Adipocyte (in vitro differentiated cells): ENCODE measurements around the gene NELFA.

Source experiments
- DNase-seq: peaks from one replicate; pipeline ENCODE4 v3.0.0-alpha.2; 2015; ENCODE audit warnings: low read depth
- H3K27me3 ChIP-seq: replicated peaks from 2 replicates; pipeline ENCODE4 v1.7.0; 2013; ENCODE audit warnings: mild to moderate bottlenecking, low read length, moderate library complexity; ENCODE audit not compliant: control insufficient read depth, insufficient read depth
- H3K36me3 ChIP-seq: 2 replicates; pipeline ENCODE4 v1.7.0; 2013; ENCODE audit warnings: low read length, mild to moderate bottlenecking, moderate library complexity; ENCODE audit not compliant: control insufficient read depth, insufficient read depth, severe bottlenecking
- H3K4me1 ChIP-seq: 2 replicates; pipeline ENCODE4 v1.7.0; 2013; ENCODE audit warnings: mild to moderate bottlenecking, low read length, moderate library complexity; ENCODE audit not compliant: control insufficient read depth, insufficient read depth
- H3K4me3 ChIP-seq: 2 replicates; pipeline ENCODE4 v1.7.0; 2013; ENCODE audit warnings: mild to moderate bottlenecking, low read length, moderate library complexity
- H3K9ac ChIP-seq: 2 replicates; pipeline ENCODE4 v1.7.0; 2013; ENCODE audit warnings: mild to moderate bottlenecking, low read length, moderate library complexity
- H3K9me3 ChIP-seq: 2 replicates; pipeline ENCODE4 v1.7.0; 2013; ENCODE audit warnings: mild to moderate bottlenecking, low read length, moderate library complexity; ENCODE audit not compliant: control insufficient read depth

NELFA gene

DNA sequence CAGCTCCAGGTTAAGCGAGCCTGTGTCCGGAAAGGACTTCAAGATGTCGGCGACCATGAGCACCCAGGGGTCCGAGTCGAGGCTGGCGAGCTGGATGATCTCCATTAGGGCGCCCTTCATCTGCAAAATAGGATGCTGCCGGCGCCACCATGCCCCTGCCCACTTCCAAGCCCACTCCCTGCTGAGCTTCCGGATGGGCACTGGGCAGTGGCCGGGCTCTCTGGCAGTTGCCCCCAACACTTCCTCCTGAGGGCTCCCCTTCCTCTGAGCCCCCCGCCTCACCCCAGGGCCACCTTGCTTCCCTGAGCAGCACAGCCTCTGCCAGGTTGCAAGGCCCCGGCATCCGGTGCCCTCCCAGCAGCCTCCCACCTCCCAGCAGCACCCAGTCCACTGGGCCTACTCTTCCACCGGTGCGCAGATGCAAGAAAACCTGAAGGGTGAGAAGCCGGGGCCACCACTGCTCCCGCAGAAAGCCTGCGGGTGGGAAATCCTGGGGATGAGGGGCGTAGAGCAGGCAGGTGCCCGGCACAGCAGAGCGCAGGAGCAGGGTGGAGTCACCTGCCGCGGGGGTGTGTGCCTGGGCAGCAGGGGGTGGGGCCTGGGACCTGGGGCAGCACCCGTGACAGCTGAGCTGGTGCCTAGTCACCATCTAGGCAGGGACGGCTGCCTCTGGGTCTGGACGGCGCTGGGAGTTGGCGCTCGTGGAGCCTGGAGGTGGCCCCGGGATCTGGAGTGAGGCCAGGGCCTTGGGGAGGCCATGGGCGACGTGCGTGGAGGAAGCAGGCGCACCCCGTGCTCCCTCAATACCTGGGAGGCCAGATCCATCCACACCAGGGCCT, 17.0 kb downstream of the NELFA start:
- Histone ChIP-seq H3K36me3 (peaks cover 16% of the 10 kb centered on the region), H3K9me3 (no peaks in the 10 kb centered on the region), H3K27me3 (no peaks in the 10 kb centered on the region), H3K9ac (no peak overlapping the region), H3K4me1 (no peaks in the 10 kb centered on the region), H3K4me3 (no peak overlapping the region)
- DNase-seq = no peak

DNA sequence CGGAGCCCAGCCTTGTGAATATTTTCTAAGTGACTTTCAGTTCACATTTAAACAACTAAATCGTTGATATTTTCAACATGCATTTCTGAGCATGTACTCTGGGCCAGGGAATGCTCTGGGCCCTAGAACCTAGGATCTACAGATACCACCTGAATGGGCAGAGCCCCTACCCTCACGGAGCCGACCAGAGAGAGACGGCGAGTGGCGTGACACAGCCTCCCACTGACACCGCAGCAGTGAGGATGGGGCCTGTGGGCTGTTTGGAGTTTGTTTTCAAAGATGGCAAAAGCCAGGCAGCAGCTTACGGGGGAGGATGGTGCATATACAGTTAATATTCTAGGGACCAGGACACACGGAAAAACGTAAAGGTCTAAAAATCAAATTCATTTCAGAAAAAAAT, 17.7 kb downstream of the NELFA start:
- peaks cover 21% of the 10 kb centered on the region for H3K36me3 ChIP-seq
- H3K9me3 ChIP-seq = no peaks in the 10 kb centered on the region
- H3K4me1 ChIP-seq = no peaks in the 10 kb centered on the region
- no peak for DNase-seq
- no peak overlapping the region for H3K4me3 ChIP-seq
- H3K9ac ChIP-seq = no peak overlapping the region
- H3K27me3 ChIP-seq = no peaks in the 10 kb centered on the region

GRCh38 chr4:1990676-1991075, 18.1 kb downstream of the NELFA start:
- H3K4me3 ChIP-seq = no peak overlapping the region
- no peaks in the 10 kb centered on the region for H3K27me3 ChIP-seq
- no peak for DNase-seq
- no peaks in the 10 kb centered on the region for H3K4me1 ChIP-seq
- H3K9me3 ChIP-seq = no peaks in the 10 kb centered on the region
- peaks cover 25% of the 10 kb centered on the region for H3K36me3 ChIP-seq
- no peak overlapping the region for H3K9ac ChIP-seq

DNA sequence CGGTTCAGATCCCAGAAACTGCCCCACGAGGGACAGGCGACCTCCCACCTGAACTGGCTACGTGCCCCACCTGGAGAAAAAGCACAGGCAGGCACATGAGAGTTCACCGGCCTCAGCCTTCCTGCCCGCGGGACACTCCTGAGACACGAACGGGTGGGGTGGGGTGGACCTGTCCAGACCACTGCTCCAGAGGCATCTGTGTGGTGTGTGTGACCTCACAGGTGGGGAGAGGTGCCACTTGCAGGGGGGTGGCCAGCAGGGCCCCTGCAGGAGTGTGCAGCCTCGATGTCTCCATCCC, 18.5 kb downstream of the NELFA start:
- H3K4me3 ChIP-seq = no peak overlapping the region
- no peak for DNase-seq
- H3K36me3 ChIP-seq = peaks cover 29% of the 10 kb centered on the region
- H3K9ac ChIP-seq = no peak overlapping the region
- H3K4me1 ChIP-seq = no peaks in the 10 kb centered on the region
- no peaks in the 10 kb centered on the region for H3K9me3 ChIP-seq
- H3K27me3 ChIP-seq = no peaks in the 10 kb centered on the region

- no peak overlapping the region for H3K9ac ChIP-seq
- no peaks in the 10 kb centered on the region for H3K4me1 ChIP-seq
- no peak for DNase-seq
- H3K36me3 ChIP-seq = peaks cover 33% of the 10 kb centered on the region
- H3K4me3 ChIP-seq = no peak overlapping the region
- H3K27me3 ChIP-seq = no peaks in the 10 kb centered on the region
- H3K9me3 ChIP-seq = no peaks in the 10 kb centered on the region
Observed at GRCh38 chr4:1989533-1990347, 19.0 kb downstream of the NELFA start.

GRCh38 chr4:1988327-1988724, 20.4 kb downstream of the NELFA start:
- Histone ChIP-seq H3K9ac (no peak overlapping the region), H3K27me3 (no peaks in the 10 kb centered on the region), H3K9me3 (no peaks in the 10 kb centered on the region), H3K4me3 (no peak overlapping the region), H3K36me3 (peaks cover 46% of the 10 kb centered on the region), H3K4me1 (no peaks in the 10 kb centered on the region)
- DNase-seq = no peak

GRCh38 chr4:1987721-1988326, 20.9 kb downstream of the NELFA start:
- no peak for DNase-seq
- Histone ChIP-seq H3K9me3 (no peaks in the 10 kb centered on the region), H3K9ac (no peak overlapping the region), H3K4me1 (no peaks in the 10 kb centered on the region), H3K4me3 (no peak overlapping the region), H3K27me3 (no peaks in the 10 kb centered on the region), H3K36me3 (peaks cover 51% of the 10 kb centered on the region)

- DNase-seq = no peak
Observed at GRCh38 chr4:1987296-1987695, 21.5 kb downstream of the NELFA start.

GRCh38 chr4:1986578-1987210, 22.1 kb downstream of the NELFA start:
- Histone ChIP-seq H3K9me3 (no peaks in the 10 kb centered on the region), H3K4me3 (no peak overlapping the region), H3K27me3 (no peaks in the 10 kb centered on the region), H3K36me3 (peaks cover 61% of the 10 kb centered on the region), H3K9ac (no peak overlapping the region), H3K4me1 (no peaks in the 10 kb centered on the region)
- no peak for DNase-seq

More at GRCh38 chr4:1987296-1987695, 21.5 kb downstream of the NELFA start:
- H3K4me1 ChIP-seq = no peaks in the 10 kb centered on the region
- no peak overlapping the region for H3K9ac ChIP-seq
- H3K27me3 ChIP-seq = no peaks in the 10 kb centered on the region
- peaks cover 56% of the 10 kb centered on the region for H3K36me3 ChIP-seq
- no peaks in the 10 kb centered on the region for H3K9me3 ChIP-seq
- no peak overlapping the region for H3K4me3 ChIP-seq

DNA sequence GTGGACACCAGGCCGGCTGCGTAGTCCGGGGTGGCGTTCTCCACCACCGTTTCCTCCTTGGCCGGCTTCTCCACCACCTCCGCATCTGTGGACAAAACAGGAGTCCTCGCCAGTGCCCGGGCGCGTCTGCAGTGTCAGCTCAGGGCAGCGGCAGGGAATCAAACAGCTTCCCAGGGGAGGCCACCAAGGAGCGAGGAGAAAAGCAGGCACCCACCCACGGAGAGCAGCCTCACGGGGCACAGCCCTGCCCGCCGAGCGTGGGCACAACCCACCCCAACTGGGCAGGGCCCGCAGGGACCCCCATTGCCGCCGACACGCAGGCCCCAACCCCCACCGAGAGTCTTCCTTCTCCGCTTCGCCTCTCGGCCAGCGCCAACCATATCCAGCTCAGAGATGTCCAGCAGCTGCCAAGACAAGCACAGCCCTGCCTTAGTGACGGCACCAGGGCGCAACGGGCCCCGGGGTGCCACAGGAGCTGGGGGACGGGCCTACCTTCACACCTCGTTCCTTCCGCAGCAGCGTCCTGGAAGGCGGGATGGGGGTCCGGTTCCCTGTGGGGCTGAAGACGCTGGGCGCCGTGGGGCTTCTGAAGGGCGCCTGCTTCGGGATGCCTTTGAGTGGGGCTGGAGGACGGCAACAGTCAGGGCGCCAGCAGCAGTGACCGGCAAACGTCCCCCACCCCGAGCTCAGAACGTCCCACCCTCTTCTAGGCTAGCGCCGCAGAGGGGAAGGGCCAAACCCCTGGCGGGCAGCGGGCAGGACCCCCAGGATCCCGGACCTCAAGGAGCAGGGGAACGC, 22.8 kb downstream of the NELFA start:
- Histone ChIP-seq H3K9ac (no peak overlapping the region), H3K36me3 (peaks cover 68% of the 10 kb centered on the region), H3K4me3 (no peak overlapping the region), H3K27me3 (no peaks in the 10 kb centered on the region), H3K9me3 (no peaks in the 10 kb centered on the region), H3K4me1 (no peaks in the 10 kb centered on the region)
- no peak for DNase-seq
